WTC11 (cell line): ENCODE measurements around the gene UMAD1. TPM values are rescaled to one million over a fixed set of nuclear protein-coding genes. Genes with fewer than 3 reads are reported as not detected.

Experiments used
- ATAC-seq: fragments of 200-7000 bp; cut with Tn5 transposase; 2 replicates; pipeline ENCODE4 v1.10.0; 2021; ENCODE audit warnings: mild to moderate bottlenecking, moderate library complexity
- CTCF ChIA-PET: fragments of 300-600 bp; sonication (Branson Sonifier 250); formaldehyde crosslinking; loops from one replicate; lab custom pipeline; 2021; ENCODE audit warnings: antibody characterized with exemption; lab: Charles Lee
- POLR2A ChIA-PET: fragments of 350-600 bp; sonication (Branson Sonifier 250); formaldehyde crosslinking; loops from one replicate; lab custom pipeline; 2021; ENCODE audit warnings: antibody characterized with exemption; lab: Charles Lee
- DNase-seq: peaks from one replicate; pipeline ENCODE4 v3.0.0; 2021; ENCODE audit warnings: low spot score
- H3K27ac Mint-ChIP-seq: 2 replicates; pipeline ENCODE4 v1.8.0; 2021; ENCODE audit warnings: mixed read lengths
- H3K27me3 Mint-ChIP-seq: 2 replicates; pipeline ENCODE4 v1.8.0; 2021; ENCODE audit warnings: low read depth, mild to moderate bottlenecking, moderate library complexity, mixed read lengths
- H3K36me3 Mint-ChIP-seq: 2 replicates; pipeline ENCODE4 v1.8.0; 2021; ENCODE audit warnings: mixed read lengths
- H3K4me1 Mint-ChIP-seq: 2 replicates; pipeline ENCODE4 v1.8.0; 2022; ENCODE audit warnings: mixed read lengths
- H3K4me3 Mint-ChIP-seq: 2 replicates; pipeline ENCODE4 v1.8.0; 2021; ENCODE audit warnings: mild to moderate bottlenecking, moderate library complexity, mixed read lengths
- H3K9me3 Mint-ChIP-seq: 2 replicates; pipeline ENCODE4 v1.8.0; 2021; ENCODE audit warnings: mixed read lengths
- CTCF ChIP-seq: fragments of 200-600 bp; IDR thresholded peaks from 2 replicates; pipeline ENCODE4 v1.8.0; 2022; ENCODE audit warnings: antibody characterized with exemption
- ELF4 ChIP-seq: sonication (generic); formaldehyde crosslinking; IDR thresholded peaks from 2 replicates; pipeline ENCODE4 v1.8.1; 2022; ENCODE audit warnings: low read depth, mild to moderate bottlenecking, moderate library complexity, missing genetic modification reagents
- ESRRA ChIP-seq: sonication (generic); formaldehyde crosslinking; IDR thresholded peaks from 2 replicates; pipeline ENCODE4 v1.8.1; 2022; ENCODE audit warnings: mild to moderate bottlenecking, missing genetic modification reagents, borderline replicate concordance
- ETV6 ChIP-seq: sonication (generic); formaldehyde crosslinking; IDR thresholded peaks from 2 replicates; pipeline ENCODE4 v1.8.1; 2022; ENCODE audit warnings: mild to moderate bottlenecking, missing genetic modification reagents
- IRF2 ChIP-seq: sonication (generic); formaldehyde crosslinking; IDR thresholded peaks from 2 replicates; pipeline ENCODE4 v1.8.0; 2022; ENCODE audit warnings: low read depth, missing genetic modification reagents, borderline replicate concordance
- MAX ChIP-seq: sonication (generic); formaldehyde crosslinking; IDR thresholded peaks from 2 replicates; pipeline ENCODE4 v1.8.0; 2022; ENCODE audit warnings: mild to moderate bottlenecking, missing genetic modification reagents
- NFYB ChIP-seq: sonication (generic); formaldehyde crosslinking; conservative IDR thresholded peaks from 2 replicates; pipeline ENCODE4 v1.8.0; 2022; ENCODE audit warnings: low read depth, missing genetic modification reagents
- TEAD1 ChIP-seq: sonication (generic); formaldehyde crosslinking; IDR thresholded peaks from 2 replicates; pipeline ENCODE4 v1.8.0; 2022; ENCODE audit warnings: mild to moderate bottlenecking, missing genetic modification reagents
- TP53 ChIP-seq: sonication (generic); formaldehyde crosslinking; IDR thresholded peaks from 2 replicates; pipeline ENCODE4 v1.8.1; 2023; ENCODE audit warnings: mild to moderate bottlenecking, missing genetic modification reagents
- USF2 ChIP-seq: sonication (generic); formaldehyde crosslinking; IDR thresholded peaks from 2 replicates; pipeline ENCODE4 v1.8.1; 2023; ENCODE audit warnings: mild to moderate bottlenecking, missing genetic modification reagents, moderate library complexity
- ZNF317 ChIP-seq: sonication (generic); formaldehyde crosslinking; IDR thresholded peaks from 2 replicates; pipeline ENCODE4 v1.8.1; 2023; ENCODE audit warnings: low read depth, mild to moderate bottlenecking, moderate library complexity, missing genetic modification reagents, borderline replicate concordance
- total RNA-seq: library from RNA; stranded (reverse); gene quantifications from 3 replicates; pipeline ENCODE4 v1.2.3, GENCODE V29; 2021
- TF ChIP-seq, protein P1 (sequence below): sonication (generic); formaldehyde crosslinking; IDR thresholded peaks from 2 replicates; pipeline ENCODE4 v1.8.1; 2023; ENCODE audit warnings: mild to moderate bottlenecking, moderate library complexity, missing genetic modification reagents
- TF ChIP-seq, protein P2 (sequence below): fragments of 250-450 bp; sonication (Bioruptor Pico); IDR thresholded peaks from 2 replicates; pipeline ENCODE4 v2.1.2; 2022; ENCODE audit warnings: mild to moderate bottlenecking, moderate library complexity

UMAD1 gene
- total RNA-seq, 1 experiment from 2014 or later: 13.0 TPM

- no peaks in the 10 kb centered on the region for H3K27me3 Mint-ChIP-seq
- no peak overlapping the region for H3K4me3 Mint-ChIP-seq
- DNase-seq (no peak), ATAC-seq (0 out of 2 replicates have a peak, but pooled peaks have one; percentile 14)
- peaks cover 7% of the 10 kb centered on the region for H3K36me3 Mint-ChIP-seq
- peak overlapping the region; percentile 6; the same call in 1 of the 2 replicates for H3K27ac Mint-ChIP-seq
- peaks cover 13% of the 10 kb centered on the region for H3K9me3 Mint-ChIP-seq
- TF ChIP-seq MAX (CRISPR knock-in tag) (no peak), CTCF (no peak), ESRRA (CRISPR knock-in tag) (no peak), ZNF317 (CRISPR knock-in tag) (no peak)
- ChIA-PET POLR2A (interaction anchor here (0.5 kb wide), 1 partner anchor 657 kb away, joined by 3 read pairs; no protein-coding TSS in a partner anchor), CTCF (no interaction called here)
- peaks cover 22% of the 10 kb centered on the region for H3K4me1 Mint-ChIP-seq
These were observed 189.7 kb downstream of the UMAD1 start for GRCh38 chr7:7830122-7830878.

GRCh38 chr7:7832518-7832917 is 192.0 kb downstream of the UMAD1 start:
- TF ChIP-seq TP53 (CRISPR knock-in tag): no peak
- TF ChIP-seq NFYB: no peak
- no peak for TF ChIP-seq MAX (CRISPR knock-in tag)
- no peak for TF ChIP-seq IRF2 (CRISPR knock-in tag)
- TF ChIP-seq, protein P1, sequence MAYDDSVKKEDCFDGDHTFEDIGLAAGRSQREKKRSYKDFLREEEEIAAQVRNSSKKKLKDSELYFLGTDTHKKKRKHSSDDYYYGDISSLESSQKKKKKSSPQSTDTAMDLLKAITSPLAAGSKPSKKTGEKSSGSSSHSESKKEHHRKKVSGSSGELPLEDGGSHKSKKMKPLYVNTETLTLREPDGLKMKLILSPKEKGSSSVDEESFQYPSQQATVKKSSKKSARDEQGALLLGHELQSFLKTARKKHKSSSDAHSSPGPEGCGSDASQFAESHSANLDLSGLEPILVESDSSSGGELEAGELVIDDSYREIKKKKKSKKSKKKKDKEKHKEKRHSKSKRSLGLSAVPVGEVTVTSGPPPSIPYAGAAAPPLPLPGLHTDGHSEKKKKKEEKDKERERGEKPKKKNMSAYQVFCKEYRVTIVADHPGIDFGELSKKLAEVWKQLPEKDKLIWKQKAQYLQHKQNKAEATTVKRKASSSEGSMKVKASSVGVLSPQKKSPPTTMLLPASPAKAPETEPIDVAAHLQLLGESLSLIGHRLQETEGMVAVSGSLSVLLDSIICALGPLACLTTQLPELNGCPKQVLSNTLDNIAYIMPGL: no peak
- no peak for TF ChIP-seq USF2 (CRISPR knock-in tag)
- TF ChIP-seq, protein P2, sequence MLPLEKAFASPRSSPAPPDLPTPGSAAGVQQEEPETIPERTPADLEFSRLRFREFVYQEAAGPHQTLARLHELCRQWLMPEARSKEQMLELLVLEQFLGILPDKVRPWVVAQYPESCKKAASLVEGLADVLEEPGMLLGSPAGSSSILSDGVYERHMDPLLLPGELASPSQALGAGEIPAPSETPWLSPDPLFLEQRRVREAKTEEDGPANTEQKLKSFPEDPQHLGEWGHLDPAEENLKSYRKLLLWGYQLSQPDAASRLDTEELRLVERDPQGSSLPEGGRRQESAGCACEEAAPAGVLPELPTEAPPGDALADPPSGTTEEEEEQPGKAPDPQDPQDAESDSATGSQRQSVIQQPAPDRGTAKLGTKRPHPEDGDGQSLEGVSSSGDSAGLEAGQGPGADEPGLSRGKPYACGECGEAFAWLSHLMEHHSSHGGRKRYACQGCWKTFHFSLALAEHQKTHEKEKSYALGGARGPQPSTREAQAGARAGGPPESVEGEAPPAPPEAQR: no peak
- no peaks in the 10 kb centered on the region for H3K36me3 Mint-ChIP-seq
- H3K27ac Mint-ChIP-seq: no peak overlapping the region
- ChIA-PET CTCF (interaction anchor here (0.7 kb wide), 1 partner anchor 11 kb away, joined by 3 read pairs; no protein-coding TSS in a partner anchor), POLR2A (no interaction called here)
- ATAC-seq: no peak
- peaks cover 3% of the 10 kb centered on the region; the same call in 1 of the 2 replicates for H3K9me3 Mint-ChIP-seq
- no peak for DNase-seq
- no peak overlapping the region for H3K4me3 Mint-ChIP-seq
- no peaks in the 10 kb centered on the region for H3K27me3 Mint-ChIP-seq
- peaks cover 34% of the 10 kb centered on the region for H3K4me1 Mint-ChIP-seq

GRCh38 chr7:7834761-7835160 is 194.2 kb downstream of the UMAD1 start:
- DNase-seq (no peak), ATAC-seq (peak; percentile 81)
- H3K9me3 Mint-ChIP-seq: peaks cover 3% of the 10 kb centered on the region; the same call in 1 of the 2 replicates
- ChIA-PET CTCF (no interaction called here), POLR2A (no interaction called here)
- H3K36me3 Mint-ChIP-seq: no peaks in the 10 kb centered on the region
- no peak overlapping the region for H3K4me3 Mint-ChIP-seq
- TF ChIP-seq ETV6 (peak; percentile 41; the same call in 1 of the 2 replicates), ELF4 (CRISPR knock-in tag) (no peak), TEAD1 (peak; percentile 37; the same call in 1 of the 2 replicates)
- H3K4me1 Mint-ChIP-seq: peaks cover 40% of the 10 kb centered on the region
- peak overlapping the region; percentile 86 for H3K27ac Mint-ChIP-seq
- no peaks in the 10 kb centered on the region for H3K27me3 Mint-ChIP-seq
